Keratinocyte (primary cell): ENCODE results near the gene PRPF6. TPM values are rescaled to one million over a fixed set of nuclear protein-coding genes. Genes with fewer than 3 reads are reported as not detected.

Experiments used
- DNase-seq: peaks from one replicate; pipeline ENCODE4 v3.0.0-alpha.2; 2011; ENCODE audit warnings: low read depth, missing footprints, low spot score
- FAIRE-seq: peaks from 2 replicates; lab custom pipeline; 2011; peaks lifted over from hg19 to GRCh38; lab: Jason Lieb, UNC
- H2AFZ ChIP-seq: 2 replicates; pipeline ENCODE4 v1.6.0; 2012; ENCODE audit warnings: low read length, control low read depth, inconsistent platforms; ENCODE audit not compliant: control insufficient read depth
- H3K27ac ChIP-seq: 2 replicates; pipeline ENCODE4 v1.5.1; 2011; ENCODE audit warnings: low read length; ENCODE audit not compliant: control insufficient read depth, insufficient read depth
- H3K27me3 ChIP-seq: 3 replicates; pipeline ENCODE4 v1.6.0; 2011; ENCODE audit warnings: low read length; ENCODE audit not compliant: control insufficient read depth, insufficient read depth; ENCODE audit errors: extremely low read depth
- H3K36me3 ChIP-seq, 2 experiments: 2 replicates in 1 of 2; 3 replicates in 1 of 2; pipeline ENCODE4 v1.5.1; 2011; ENCODE audit warnings: low read length in 2 of 2, mild to moderate bottlenecking in 1 of 2; ENCODE audit not compliant: control insufficient read depth in 2 of 2, insufficient read depth in 2 of 2; ENCODE audit errors: extremely low read depth in 1 of 2
- H3K4me1 ChIP-seq: 3 replicates; pipeline ENCODE4 v1.5.1; 2011; ENCODE audit warnings: low read length; ENCODE audit not compliant: control insufficient read depth, insufficient read depth; ENCODE audit errors: extremely low read depth
- H3K4me2 ChIP-seq: 3 replicates; pipeline ENCODE4 v1.6.0; 2011; ENCODE audit warnings: low read depth, low read length; ENCODE audit not compliant: control insufficient read depth, insufficient read depth; ENCODE audit errors: extremely low read depth
- H3K4me3 ChIP-seq, 3 experiments: fragments of 200-600 bp in 1 of 3; sonication (generic) in 1 of 3; 2 replicates in 2 of 3; 3 replicates in 1 of 3; pipeline ENCODE4 v1.5.1; 2011 to 2016; ENCODE audit warnings: low read length in 3 of 3, mild to moderate bottlenecking in 3 of 3, control low read depth in 2 of 3, inconsistent platforms in 1 of 3, low read depth in 1 of 3, mixed read lengths in 1 of 3, mixed run types in 1 of 3, moderate library complexity in 1 of 3; ENCODE audit not compliant: control insufficient read depth in 2 of 3, insufficient read depth in 2 of 3; ENCODE audit errors: extremely low read depth in 1 of 3
- H3K79me2 ChIP-seq: 2 replicates; pipeline ENCODE4 v1.6.0; 2012; ENCODE audit warnings: low read length; ENCODE audit not compliant: control insufficient read depth, insufficient read depth
- H3K9ac ChIP-seq: 3 replicates; pipeline ENCODE4 v1.6.0; 2011; ENCODE audit warnings: low read length; ENCODE audit not compliant: control insufficient read depth, insufficient read depth; ENCODE audit errors: extremely low read depth
- H3K9me1 ChIP-seq: 3 replicates; pipeline ENCODE4 v1.6.0; 2011; ENCODE audit warnings: low read length; ENCODE audit not compliant: control insufficient read depth, insufficient read depth; ENCODE audit errors: extremely low read depth
- H3K9me3 ChIP-seq: 2 replicates; pipeline ENCODE4 v1.5.1; 2012; ENCODE audit warnings: low read depth, low read length; ENCODE audit not compliant: control insufficient read depth
- H4K20me1 ChIP-seq: 3 replicates; pipeline ENCODE4 v1.6.0; 2011; ENCODE audit warnings: low read length; ENCODE audit not compliant: control insufficient read depth, insufficient read depth; ENCODE audit errors: extremely low read depth
- CTCF ChIP-seq, 3 experiments: IDR thresholded peaks in 1 of 3; conservative IDR thresholded peaks in 1 of 3; optimal IDR thresholded peaks in 1 of 3; 2 replicates in 2 of 3; 3 replicates in 1 of 3; pipeline versions ENCODE3 to v1.5.1; 2011; ENCODE audit warnings: low read length in 3 of 3, mild to moderate bottlenecking in 3 of 3, moderate library complexity in 2 of 3, control low read depth in 1 of 3, inconsistent platforms in 1 of 3; ENCODE audit not compliant: insufficient read depth in 2 of 3; ENCODE audit errors: extremely low read depth in 1 of 3
- EZH2 ChIP-seq: IDR thresholded peaks from one replicate; pipeline ENCODE4 v1.6.1; 2012; ENCODE audit warnings: inconsistent platforms, mild to moderate bottlenecking, low read length, moderate library complexity
- dilution Hi-C: fragments of 300-500 bp; cut with MboI; formaldehyde crosslinking; loops from one replicate; pipeline ENCODE4 v1.7.0; 2020; ENCODE audit warnings: low sequenced_read_pairs; ENCODE audit not compliant: extremely low pct_ligation_motif_present
- polyA plus RNA-seq, 5 experiments: library from polyadenylated mRNA; depleted of rRNA in 3 of 5; stranded (reverse) in 3 of 5; stranded (forward) in 1 of 5; unstranded in 1 of 5; fragments of >200 nt; gene quantifications; 1 replicate in 1 of 5; 2 replicates in 3 of 5; 3 replicates in 1 of 5; pipeline versions ENCODE4 v1.2.1 to v1.2.3, GENCODE V29; 2011 to 2012; ENCODE audit warnings: missing spikeins in 2 of 5, low read depth in 1 of 5, low replicate concordance in 1 of 5

PRPF6 gene
- polyA plus RNA-seq, 1 donor (not counting 4 experiments of a cell fraction or from before 2014, with no cell fraction given) = 30.5 TPM

- H3K27ac ChIP-seq = peak overlapping the region; percentile 40
- dilution Hi-C loops = no loop called here
These were observed 39.5 kb upstream of the PRPF6 start for GRCh38 chr20:63941282-63942081.

GRCh38 chr20:63942250-63942951 lies 38.5 kb upstream of the PRPF6 start:
- H4K20me1 ChIP-seq = peaks cover 10% of the 10 kb centered on the region
- H3K4me3 ChIP-seq = no peak overlapping the region
- DNase-seq = no peak

More at GRCh38 chr20:63941282-63942081, 39.5 kb upstream of the PRPF6 start:
- Histone ChIP-seq H3K9me3 (no peaks in the 10 kb centered on the region), H3K27me3 (no peaks in the 10 kb centered on the region), H3K9me1 (no peaks in the 10 kb centered on the region), H3K79me2 (peaks cover 18% of the 10 kb centered on the region), H3K9ac (no peak overlapping the region), H3K4me3 (no peak overlapping the region), H2AFZ (no peak overlapping the region), H4K20me1 (peaks cover 7% of the 10 kb centered on the region), H3K4me2 (no peak overlapping the region), H3K4me1 (peaks cover 13% of the 10 kb centered on the region), H3K36me3 (peaks cover 25 to 28% of the 10 kb centered on the region in 2 experiments)
- TF ChIP-seq EZH2 (no peak), CTCF (optimal IDR thresholded peaks at IDR 0.05 in 1 of 3, IDR thresholded peaks at IDR 0.05 in 1 of 3, conservative IDR thresholded peaks at IDR 0.05 in 1 of 3; ENCODE audit: extremely low read depth in 1 of 3, insufficient read depth in 2 of 3, low read length in 3 of 3) (no peak)
- DNase-seq (peak; percentile 87), FAIRE-seq (no peak)

More at GRCh38 chr20:63942250-63942951, 38.5 kb upstream of the PRPF6 start:
- Histone ChIP-seq H3K27me3 (no peaks in the 10 kb centered on the region), H3K9ac (peak overlapping the region; percentile 41), H3K9me1 (no peaks in the 10 kb centered on the region), H3K4me2 (peak overlapping the region; percentile 27), H3K27ac (peak overlapping the region; percentile 61), H3K4me1 (peaks cover 13% of the 10 kb centered on the region), H3K79me2 (peaks cover 24% of the 10 kb centered on the region), H3K36me3 (peaks cover 23 to 31% of the 10 kb centered on the region in 2 experiments), H3K9me3 (no peaks in the 10 kb centered on the region), H2AFZ (no peak overlapping the region)
- dilution Hi-C loops = no loop called here
- TF ChIP-seq CTCF (optimal IDR thresholded peaks at IDR 0.05 in 1 of 3, IDR thresholded peaks at IDR 0.05 in 1 of 3, conservative IDR thresholded peaks at IDR 0.05 in 1 of 3; ENCODE audit: extremely low read depth in 1 of 3, insufficient read depth in 2 of 3, low read length in 3 of 3) = no peak
- TF ChIP-seq EZH2 = no peak
- peak; percentile 56 for FAIRE-seq
